ENCODE measurements around the gene SPAG9. TPM values are rescaled to one million over a fixed set of nuclear protein-coding genes. Genes with fewer than 3 reads are reported as not detected.
A peak's percentile ranks its signal among the peaks of the same experiment; 100 is the strongest.
"Not testable (repeated sequence)": the region's sequence is repeated elsewhere in the genome, so short reads cannot be mapped to it uniquely, and the experiment has no call there.

Gene SPAG9
- total and polyA plus RNA-seq, 4 donors: 179 to 268 (median 220) TPM

- Histone ChIP-seq H3K36me3 (ENCODE audit: control insufficient read depth, insufficient read depth, low read length) (no peaks in the 10 kb centered on the region), H3K9me3 (ENCODE audit: control insufficient read depth, insufficient read depth, low read length) (no peaks in the 10 kb centered on the region), H3K27me3 (ENCODE audit: control insufficient read depth, insufficient read depth, low read length) (no peaks in the 10 kb centered on the region), H3K4me3 (ENCODE audit: low read depth, low read length) (no peak overlapping the region), H3K4me1 (ENCODE audit: control insufficient read depth, insufficient read depth, low read length) (no peaks in the 10 kb centered on the region), H3K27ac (ENCODE audit: low read depth, low read length) (no peak overlapping the region)
- no peak for DNase-seq (ENCODE audit: low read depth in 4 of 6, low spot score in 6 of 6)
- WGBS (ENCODE audit: insufficient coverage): no CpG with 5 or more reads among the region's 2 CpGs
Measured at GRCh38 chr17:51091635-51092034, 29.0 kb downstream of the SPAG9 start.

- H3K4me3 ChIP-seq (ENCODE audit: low read depth, low read length); DNase-seq (ENCODE audit: low read depth in 4 of 6, low spot score in 6 of 6); H3K4me1 ChIP-seq (ENCODE audit: control insufficient read depth, insufficient read depth, low read length); H3K36me3 ChIP-seq (ENCODE audit: control insufficient read depth, insufficient read depth, low read length); H3K9me3 ChIP-seq (ENCODE audit: control insufficient read depth, insufficient read depth, low read length); H3K27ac ChIP-seq (ENCODE audit: low read depth, low read length); H3K27me3 ChIP-seq (ENCODE audit: control insufficient read depth, insufficient read depth, low read length): not testable (repeated sequence)
- WGBS (ENCODE audit: insufficient coverage): 95% methylated on average over 7 of the region's 10 CpGs
Measured at GRCh38 chr17:51088868-51089267, 31.8 kb downstream of the SPAG9 start.

- H3K4me1 ChIP-seq (ENCODE audit: control insufficient read depth, insufficient read depth, low read length): peaks cover 6% of the 10 kb centered on the region
- no peaks in the 10 kb centered on the region for H3K27me3 ChIP-seq (ENCODE audit: control insufficient read depth, insufficient read depth, low read length)
- no peaks in the 10 kb centered on the region for H3K36me3 ChIP-seq (ENCODE audit: control insufficient read depth, insufficient read depth, low read length)
- H3K9me3 ChIP-seq (ENCODE audit: control insufficient read depth, insufficient read depth, low read length): no peaks in the 10 kb centered on the region
- WGBS (ENCODE audit: insufficient coverage): 90% methylated on average over 4 of the region's 9 CpGs
- H3K4me3 ChIP-seq (ENCODE audit: low read depth, low read length): no peak overlapping the region
- H3K27ac ChIP-seq (ENCODE audit: low read depth, low read length): no peak overlapping the region
- DNase-seq (ENCODE audit: low read depth in 4 of 6, low spot score in 6 of 6): no peak
Measured at GRCh38 chr17:51088287-51088686, 32.4 kb downstream of the SPAG9 start.

GRCh38 chr17:51087072-51087757 is 33.5 kb downstream of the SPAG9 start:
- WGBS (ENCODE audit: insufficient coverage): 43% methylated on average over 1 of the region's 2 CpGs
- Histone ChIP-seq H3K4me3 (ENCODE audit: low read depth, low read length) (no peak overlapping the region), H3K9me3 (ENCODE audit: control insufficient read depth, insufficient read depth, low read length) (no peaks in the 10 kb centered on the region), H3K27ac (ENCODE audit: low read depth, low read length) (no peak overlapping the region), H3K27me3 (ENCODE audit: control insufficient read depth, insufficient read depth, low read length) (no peaks in the 10 kb centered on the region), H3K4me1 (ENCODE audit: control insufficient read depth, insufficient read depth, low read length) (peaks cover 6% of the 10 kb centered on the region), H3K36me3 (ENCODE audit: control insufficient read depth, insufficient read depth, low read length) (no peaks in the 10 kb centered on the region)
- DNase-seq (ENCODE audit: low read depth in 4 of 6, low spot score in 6 of 6): peak in 1 of 6 donors; percentile 31

GRCh38 chr17:51085150-51085805 is 35.4 kb downstream of the SPAG9 start:
- DNase-seq (ENCODE audit: low read depth in 4 of 6, low spot score in 6 of 6): no peak
- WGBS (ENCODE audit: insufficient coverage): no CpG with 5 or more reads among the region's 6 CpGs
- Histone ChIP-seq H3K4me1 (ENCODE audit: control insufficient read depth, insufficient read depth, low read length) (peaks cover 6% of the 10 kb centered on the region), H3K36me3 (ENCODE audit: control insufficient read depth, insufficient read depth, low read length) (no peaks in the 10 kb centered on the region), H3K9me3 (ENCODE audit: control insufficient read depth, insufficient read depth, low read length) (no peaks in the 10 kb centered on the region), H3K27ac (ENCODE audit: low read depth, low read length) (no peak overlapping the region), H3K4me3 (ENCODE audit: low read depth, low read length) (no peak overlapping the region), H3K27me3 (ENCODE audit: control insufficient read depth, insufficient read depth, low read length) (no peaks in the 10 kb centered on the region)

- WGBS (ENCODE audit: insufficient coverage): no CpG with 5 or more reads among the region's 1 CpG
- H3K27ac ChIP-seq (ENCODE audit: low read depth, low read length): no peak overlapping the region
- DNase-seq (ENCODE audit: low read depth in 4 of 6, low spot score in 6 of 6): no peak
- no peaks in the 10 kb centered on the region for H3K9me3 ChIP-seq (ENCODE audit: control insufficient read depth, insufficient read depth, low read length)
- H3K4me1 ChIP-seq (ENCODE audit: control insufficient read depth, insufficient read depth, low read length): peaks cover 6% of the 10 kb centered on the region
- H3K4me3 ChIP-seq (ENCODE audit: low read depth, low read length): no peak overlapping the region
- peaks cover 5% of the 10 kb centered on the region for H3K36me3 ChIP-seq (ENCODE audit: control insufficient read depth, insufficient read depth, low read length)
- no peaks in the 10 kb centered on the region for H3K27me3 ChIP-seq (ENCODE audit: control insufficient read depth, insufficient read depth, low read length)
Measured at GRCh38 chr17:51083981-51084380, 36.7 kb downstream of the SPAG9 start.

- DNase-seq (ENCODE audit: low read depth in 4 of 6, low spot score in 6 of 6); H3K27me3 ChIP-seq (ENCODE audit: control insufficient read depth, insufficient read depth, low read length); H3K36me3 ChIP-seq (ENCODE audit: control insufficient read depth, insufficient read depth, low read length); H3K27ac ChIP-seq (ENCODE audit: low read depth, low read length); H3K4me1 ChIP-seq (ENCODE audit: control insufficient read depth, insufficient read depth, low read length); H3K9me3 ChIP-seq (ENCODE audit: control insufficient read depth, insufficient read depth, low read length); H3K4me3 ChIP-seq (ENCODE audit: low read depth, low read length): not testable (repeated sequence)
- 100% methylated on average over 3 of the region's 7 CpGs for WGBS (ENCODE audit: insufficient coverage)
Measured at GRCh38 chr17:51083364-51083763, 37.3 kb downstream of the SPAG9 start.

GRCh38 chr17:51079049-51079448 is 41.6 kb downstream of the SPAG9 start:
- 100% methylated on average over 3 of the region's 5 CpGs for WGBS (ENCODE audit: insufficient coverage)
- no peaks in the 10 kb centered on the region for H3K4me1 ChIP-seq (ENCODE audit: control insufficient read depth, insufficient read depth, low read length)
- H3K27ac ChIP-seq (ENCODE audit: low read depth, low read length): no peak overlapping the region
- H3K9me3 ChIP-seq (ENCODE audit: control insufficient read depth, insufficient read depth, low read length): no peaks in the 10 kb centered on the region
- H3K27me3 ChIP-seq (ENCODE audit: control insufficient read depth, insufficient read depth, low read length): no peaks in the 10 kb centered on the region
- no peak overlapping the region for H3K4me3 ChIP-seq (ENCODE audit: low read depth, low read length)
- H3K36me3 ChIP-seq (ENCODE audit: control insufficient read depth, insufficient read depth, low read length): peaks cover 26% of the 10 kb centered on the region
- no peak for DNase-seq (ENCODE audit: low read depth in 4 of 6, low spot score in 6 of 6)

- DNase-seq (ENCODE audit: low read depth in 4 of 6, low spot score in 6 of 6): no peak
- H3K4me3 ChIP-seq (ENCODE audit: low read depth, low read length): no peak overlapping the region
- 100% methylated on average over 3 of the region's 5 CpGs for WGBS (ENCODE audit: insufficient coverage)
Measured at GRCh38 chr17:51078009-51078592, 42.6 kb downstream of the SPAG9 start.

GRCh38 chr17:51076821-51077220 is 43.8 kb downstream of the SPAG9 start:
- H3K4me1 ChIP-seq (ENCODE audit: control insufficient read depth, insufficient read depth, low read length): no peaks in the 10 kb centered on the region
- no peak overlapping the region for H3K4me3 ChIP-seq (ENCODE audit: low read depth, low read length)
- no peaks in the 10 kb centered on the region for H3K9me3 ChIP-seq (ENCODE audit: control insufficient read depth, insufficient read depth, low read length)
- no peak overlapping the region for H3K27ac ChIP-seq (ENCODE audit: low read depth, low read length)
- peaks cover 26% of the 10 kb centered on the region for H3K36me3 ChIP-seq (ENCODE audit: control insufficient read depth, insufficient read depth, low read length)
- 97% methylated on average over 3 of the region's 3 CpGs for WGBS (ENCODE audit: insufficient coverage)
- no peak for DNase-seq (ENCODE audit: low read depth in 4 of 6, low spot score in 6 of 6)
- H3K27me3 ChIP-seq (ENCODE audit: control insufficient read depth, insufficient read depth, low read length): no peaks in the 10 kb centered on the region

More at GRCh38 chr17:51078009-51078592, 42.6 kb downstream of the SPAG9 start:
- no peaks in the 10 kb centered on the region for H3K27me3 ChIP-seq (ENCODE audit: control insufficient read depth, insufficient read depth, low read length)
- no peaks in the 10 kb centered on the region for H3K4me1 ChIP-seq (ENCODE audit: control insufficient read depth, insufficient read depth, low read length)
- H3K9me3 ChIP-seq (ENCODE audit: control insufficient read depth, insufficient read depth, low read length): no peaks in the 10 kb centered on the region
- H3K27ac ChIP-seq (ENCODE audit: low read depth, low read length): no peak overlapping the region
- H3K36me3 ChIP-seq (ENCODE audit: control insufficient read depth, insufficient read depth, low read length): peaks cover 26% of the 10 kb centered on the region

Data from spinal cord (tissue), 10 donors.